HepG2 (cell line): ENCODE data around the gene ARHGEF40. TPM values are rescaled to one million over a fixed set of nuclear protein-coding genes. Genes with fewer than 3 reads are reported as not detected.

Experiments
- ATF4 ChIP-seq, 2 experiments: fragments of 450-650 bp in 1 of 2; sonication (generic) in 1 of 2; formaldehyde crosslinking; IDR thresholded peaks; 2 replicates each; pipeline versions ENCODE4 v1.5.0 to v1.8.0; 2020 to 2022; ENCODE audit warnings: mild to moderate bottlenecking in 1 of 2, missing genetic modification reagents in 1 of 2
- JUN ChIP-seq: sonication (generic); formaldehyde crosslinking; IDR thresholded peaks from 2 replicates; pipeline ENCODE4 v1.4.0; 2020; ENCODE audit warnings: mild to moderate bottlenecking, missing genetic modification reagents
- KAT7 ChIP-seq: IDR thresholded peaks from 2 replicates; pipeline ENCODE4 v1.6.1; 2018; ENCODE audit warnings: borderline replicate concordance, missing compliant biosample characterization
- MEIS2 ChIP-seq: sonication (generic); formaldehyde crosslinking; IDR thresholded peaks from 2 replicates; pipeline ENCODE4 v1.9.0; 2021; ENCODE audit warnings: mild to moderate bottlenecking, missing genetic modification reagents
- PHF5A ChIP-seq: IDR thresholded peaks from one replicate; pipeline ENCODE4 v1.6.1; 2018; ENCODE audit warnings: low read depth, missing genetic modification reagents; ENCODE audit not compliant: unreplicated experiment
- SKIL ChIP-seq: sonication (generic); formaldehyde crosslinking; IDR thresholded peaks from 2 replicates; pipeline ENCODE4 v1.8.0; 2022; ENCODE audit warnings: missing genetic modification reagents, mild to moderate bottlenecking, moderate library complexity, borderline replicate concordance
- THAP9 ChIP-seq: sonication (generic); formaldehyde crosslinking; IDR thresholded peaks from 2 replicates; pipeline ENCODE4; 2020; ENCODE audit warnings: missing genetic modification reagents, mild to moderate bottlenecking, borderline replicate concordance
- THRA ChIP-seq: sonication (generic); formaldehyde crosslinking; IDR thresholded peaks from 2 replicates; pipeline ENCODE4 v1.4.0; 2020; ENCODE audit warnings: missing genetic modification reagents, borderline replicate concordance
- WIZ ChIP-seq: sonication (generic); formaldehyde crosslinking; IDR thresholded peaks from 2 replicates; pipeline ENCODE4 v1.5.1; 2020; ENCODE audit warnings: mild to moderate bottlenecking, missing genetic modification reagents
- ZNF224 ChIP-seq: sonication (generic); formaldehyde crosslinking; IDR thresholded peaks from 2 replicates; pipeline ENCODE4 v1.5.0; 2020; ENCODE audit warnings: mild to moderate bottlenecking, missing genetic modification reagents
- ZNF496 ChIP-seq: sonication (generic); formaldehyde crosslinking; IDR thresholded peaks from 2 replicates; pipeline ENCODE4 v1.8.1; 2023; ENCODE audit warnings: mild to moderate bottlenecking, moderate library complexity, missing genetic modification reagents; ENCODE audit not compliant: insufficient replicate concordance
- ZNF556 ChIP-seq: sonication (generic); formaldehyde crosslinking; IDR thresholded peaks from 2 replicates; pipeline ENCODE4 v1.4.0; 2020; ENCODE audit warnings: mild to moderate bottlenecking, missing genetic modification reagents, borderline replicate concordance
- ZXDC ChIP-seq: sonication (generic); formaldehyde crosslinking; IDR thresholded peaks from 2 replicates; pipeline ENCODE4 v1.5.0; 2020; ENCODE audit warnings: mild to moderate bottlenecking, missing genetic modification reagents
- polyA plus RNA-seq, 8 experiments: library from polyadenylated mRNA; depleted of rRNA in 3 of 8; stranded (reverse) in 7 of 8; unstranded in 1 of 8; fragments of >200 nt; fragmentation: Illumina TruSeq in 4 of 8; extraction: Trizol in 4 of 8; gene quantifications; 2 replicates each; pipeline versions ENCODE4 v1.2.1 to v1.2.3, GENCODE V29; 2011 to 2016; ENCODE audit warnings: low read depth in 4 of 8, missing spikeins in 1 of 8, mixed read lengths in 1 of 8; ENCODE audit not compliant: insufficient read depth in 1 of 8
- total RNA-seq, 5 experiments: library from RNA; depleted of rRNA; stranded (reverse); fragments of >200 nt; fragmentation: Illumina TruSeq; extraction: Trizol; gene quantifications; 2 replicates each; pipeline ENCODE4 v1.2.3, GENCODE V29; 2016; ENCODE audit warnings: low read depth in 1 of 5

Gene ARHGEF40
- total and polyA plus RNA-seq, 2 of the 13 experiments (the other 11 are each of a cell fraction or from before 2014, with no cell fraction given): 28.1 to 78.1 TPM

GRCh38 chr14:21069388-21070082, 569 bp upstream of the ARHGEF40 start (continued):
- TF ChIP-seq ATF4 (CRISPR knock-in tag; IDR thresholded peaks at IDR 0.05) (0 out of 4 replicates have a peak, but pooled peaks of 1 of the 2 experiments have one; percentile 36), ZNF496 (CRISPR knock-in tag) (no peak), MEIS2 (CRISPR knock-in tag) (peak; percentile 66; the same call in 1 of the 2 replicates), PHF5A (CRISPR knock-in tag) (no peak), WIZ (CRISPR knock-in tag) (no peak), ZNF556 (CRISPR knock-in tag) (peak; percentile 55; the same call in 1 of the 2 replicates), JUN (CRISPR knock-in tag) (peak; percentile 44; the same call in 1 of the 2 replicates), THRA (peak; percentile 47; the same call in 1 of the 2 replicates), SKIL (CRISPR knock-in tag) (peak; percentile 73; the same call in 1 of the 2 replicates), THAP9 (CRISPR knock-in tag) (peak; percentile 90; the same call in 1 of the 2 replicates), ZNF224 (CRISPR knock-in tag) (no peak; the same call in 1 of the 2 replicates), KAT7 (CRISPR knock-in tag) (0 out of 2 replicates have a peak, but pooled peaks have one; percentile 1), ZXDC (CRISPR knock-in tag) (0 out of 2 replicates have a peak, but pooled peaks have one; percentile 28)
